GM18951 (cell line): ENCODE data around the gene TPCN2.

ENCODE experiments used
- POLR2A ChIP-seq: IDR thresholded peaks from 4 replicates; pipeline ENCODE4 v1.6.1; 2011; ENCODE audit warnings: mild to moderate bottlenecking; ENCODE audit not compliant: insufficient read length, insufficient read depth; ENCODE audit errors: extremely low read depth
- in situ Hi-C: fragments of 300-500 bp; cut with MboI; formaldehyde crosslinking; loops from one replicate; pipeline ENCODE4 v1.12.0; 2022; ENCODE audit warnings: low sequenced_read_pairs, mixed read lengths, inconsistent platforms; ENCODE audit not compliant: unreplicated experiment

The TPCN2 gene

DNA sequence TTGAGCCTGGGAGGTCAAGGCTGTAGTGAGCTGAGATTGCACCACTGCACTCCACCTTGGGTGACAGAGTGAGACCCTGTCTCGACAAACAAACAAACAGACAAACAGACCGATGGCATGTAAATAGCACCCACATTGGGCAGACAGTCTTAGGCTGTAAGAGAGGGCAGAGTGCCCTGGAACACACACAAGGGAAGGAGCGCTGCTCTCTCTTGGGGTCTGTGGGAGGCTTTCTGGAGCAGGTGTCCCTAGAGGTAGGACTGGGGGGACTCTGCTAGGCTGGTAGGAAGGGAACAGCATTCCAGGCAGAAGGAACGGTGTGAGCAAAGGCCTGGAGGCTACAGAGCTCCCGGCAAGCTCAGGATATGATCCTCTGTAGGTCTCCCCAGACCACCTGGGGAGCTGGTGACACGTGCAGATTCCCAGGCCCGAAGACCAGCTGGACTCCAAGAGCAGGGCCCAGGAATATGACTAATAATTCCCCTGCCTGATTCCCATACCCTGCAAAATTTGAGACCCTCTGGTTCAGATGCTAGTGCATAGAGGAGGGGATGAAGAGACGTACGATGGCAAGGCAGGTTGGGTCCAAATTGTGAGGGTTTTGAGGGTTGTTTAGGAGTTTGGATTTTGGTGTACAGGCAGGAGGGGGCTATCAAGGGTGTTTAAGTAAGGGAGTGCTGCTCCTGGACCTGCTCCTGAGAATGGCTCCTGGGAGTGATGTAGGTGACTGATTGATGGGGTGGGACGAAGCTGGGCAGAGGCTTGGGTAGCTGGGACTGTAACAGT, 118.6 kb downstream of the TPCN2 start:
- TF ChIP-seq POLR2A = no peak
- in situ Hi-C loops = no loop called here

GRCh38 chr11:69167916-69168691, 119.4 kb downstream of the TPCN2 start:
- no peak for TF ChIP-seq POLR2A
- in situ Hi-C loops = no loop called here

GRCh38 chr11:69169479-69169878, 120.7 kb downstream of the TPCN2 start:
- in situ Hi-C loops = no loop called here
- no peak for TF ChIP-seq POLR2A

DNA sequence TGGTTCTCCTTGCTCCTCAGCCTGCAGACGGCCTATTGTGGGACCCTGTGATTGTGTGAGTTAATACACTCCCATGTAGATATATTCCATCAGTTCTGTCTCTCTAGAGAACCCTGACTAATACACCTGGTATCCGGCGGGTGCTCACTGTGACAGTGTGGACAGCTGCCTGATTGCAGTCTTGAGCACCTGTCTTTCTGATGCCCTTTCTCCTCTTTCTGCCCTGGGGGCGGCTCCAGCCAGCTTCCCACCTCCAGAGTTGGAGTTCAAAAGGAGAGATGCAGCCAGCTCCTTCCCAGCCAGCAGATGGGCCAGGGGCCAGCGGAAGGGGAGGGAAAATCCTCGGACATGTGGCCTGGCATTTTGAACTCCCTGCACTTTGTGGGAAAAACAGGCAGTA, 122.0 kb downstream of the TPCN2 start:
- in situ Hi-C loops = no loop called here
- no peak for TF ChIP-seq POLR2A

GRCh38 chr11:69171476-69172240, 122.9 kb downstream of the TPCN2 start:
- TF ChIP-seq POLR2A = no peak
- in situ Hi-C loops = no loop called here

GRCh38 chr11:69172674-69173073, 123.9 kb downstream of the TPCN2 start:
- in situ Hi-C loops = no loop called here
- no peak for TF ChIP-seq POLR2A

GRCh38 chr11:69173331-69173730, 124.6 kb downstream of the TPCN2 start:
- in situ Hi-C loops = no loop called here
- no peak for TF ChIP-seq POLR2A

DNA sequence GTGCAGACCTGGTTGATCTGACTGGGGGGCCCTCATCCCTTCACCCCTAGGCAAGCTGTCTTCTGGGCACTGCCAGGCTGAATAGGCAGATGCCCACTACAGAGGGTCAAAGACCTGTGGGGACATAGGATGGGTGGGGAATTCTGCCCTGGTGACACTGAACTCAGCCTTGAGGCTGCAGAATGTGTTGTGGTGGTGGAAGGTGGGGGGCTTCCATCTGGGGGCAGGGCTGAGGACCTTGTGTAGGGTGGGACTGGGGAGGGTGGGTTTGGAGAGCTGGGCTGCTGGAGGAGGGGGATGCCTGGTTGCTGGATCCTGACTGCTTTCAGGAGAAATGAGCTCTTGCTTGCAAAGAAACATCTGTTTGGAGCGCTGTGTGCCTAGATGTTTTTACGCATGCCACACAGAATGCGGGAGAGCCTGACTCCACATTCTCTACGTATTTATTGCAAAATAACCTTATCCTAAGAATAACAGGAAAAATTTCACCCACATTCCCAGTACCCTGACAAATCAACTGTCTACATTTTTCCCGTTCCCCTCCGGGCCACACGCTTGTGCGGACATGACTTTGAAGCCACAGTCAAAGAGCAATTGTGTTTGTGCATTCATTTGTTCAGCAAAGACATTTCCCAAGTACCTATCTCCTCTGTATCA, 125.3 kb downstream of the TPCN2 start:
- in situ Hi-C loops = no loop called here
- TF ChIP-seq POLR2A = no peak

- no peak for TF ChIP-seq POLR2A
- in situ Hi-C loops = no loop called here
These were observed 126.1 kb downstream of the TPCN2 start for GRCh38 chr11:69174841-69175240.

DNA sequence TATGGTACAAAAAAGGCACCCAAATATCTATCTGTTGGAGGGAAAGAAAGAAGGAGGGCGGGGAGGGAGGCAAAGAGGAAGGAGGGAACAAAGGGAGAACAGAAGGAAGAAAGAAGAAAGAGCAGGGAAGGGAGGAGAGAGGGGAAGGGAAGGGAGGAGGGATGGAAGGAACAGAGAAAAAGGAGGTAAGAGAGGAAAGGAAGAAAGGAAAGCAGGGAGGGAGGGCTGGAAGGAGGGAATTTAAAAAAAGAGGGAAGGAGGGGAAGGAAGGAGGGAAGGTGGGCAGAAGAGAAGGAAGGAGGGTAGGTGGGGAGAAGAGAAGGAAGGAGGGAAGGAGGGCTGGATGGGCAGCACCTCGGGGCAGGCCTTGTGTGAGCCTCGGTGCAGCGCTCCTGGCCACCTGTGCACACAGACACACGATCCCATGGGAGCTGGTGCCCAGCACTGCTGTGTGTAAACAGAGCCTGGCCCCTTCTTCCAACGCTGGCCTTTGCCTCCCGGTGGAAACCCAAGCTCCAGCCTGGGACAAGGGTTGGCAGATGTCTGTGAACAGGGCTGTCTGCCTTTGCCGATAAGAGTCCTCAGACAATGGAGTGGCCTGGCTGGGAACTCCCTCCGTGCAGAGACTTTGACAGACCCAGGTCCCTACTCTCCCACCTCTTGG, 130.2 kb downstream of the TPCN2 start:
- no peak for TF ChIP-seq POLR2A
- in situ Hi-C loops = no loop called here

DNA sequence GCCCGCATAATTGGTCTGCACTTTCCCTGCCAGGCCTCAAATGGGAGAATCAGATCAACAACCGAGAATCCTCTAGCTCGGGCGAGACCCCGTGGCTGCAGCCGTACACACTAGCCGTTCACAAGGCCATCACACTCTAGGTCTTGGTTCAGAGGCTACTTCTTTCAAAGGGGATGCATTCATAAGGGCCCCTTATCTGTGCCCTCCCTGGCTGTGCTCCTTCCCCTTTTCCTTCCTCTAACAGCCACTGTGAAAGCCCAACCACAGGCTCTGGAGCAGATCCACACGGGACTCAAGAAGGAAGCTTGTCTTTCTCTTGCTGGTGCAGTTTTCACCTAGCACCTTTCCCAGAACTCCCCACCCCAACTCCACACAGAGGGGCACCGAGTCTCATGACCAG, 131.5 kb downstream of the TPCN2 start:
- TF ChIP-seq POLR2A = no peak
- in situ Hi-C loops = no loop called here

DNA sequence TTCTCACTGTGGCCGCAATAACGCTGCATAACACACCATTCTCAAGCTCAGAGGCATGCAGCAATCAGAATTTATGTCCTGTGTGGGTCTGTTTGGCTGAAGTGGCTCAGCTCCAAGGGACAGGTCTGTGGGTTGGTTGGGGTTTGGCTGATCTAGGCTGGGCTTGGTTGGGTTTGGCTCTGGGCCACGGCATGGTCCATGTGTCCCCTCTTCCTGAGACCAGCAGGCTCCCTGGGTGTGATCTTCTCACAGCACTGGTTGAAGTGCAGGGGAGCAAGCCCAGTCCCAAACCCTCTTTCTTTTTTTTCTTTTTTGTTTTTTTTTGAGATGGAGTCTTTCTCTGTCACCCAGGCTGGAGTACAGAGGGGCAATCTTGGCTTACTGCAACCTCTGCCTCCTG, 132.0 kb downstream of the TPCN2 start:
- in situ Hi-C loops = no loop called here
- no peak for TF ChIP-seq POLR2A
